Fibroblast of the aortic adventitia (primary cell): Measurements from ENCODE around the gene TACR3. TPM values are rescaled to one million over a fixed set of nuclear protein-coding genes. Genes with fewer than 3 reads are reported as not detected.
"Not testable (repeated sequence)": the region's sequence is repeated elsewhere in the genome, so short reads cannot be mapped to it uniquely, and the experiment has no call there.

Experiments
- DNase-seq: peaks from one replicate; pipeline ENCODE4 v3.0.0-alpha.2; 2010; ENCODE audit warnings: low read depth
- H3K4me3 ChIP-seq: 2 replicates; pipeline ENCODE4 v1.5.1; 2011; ENCODE audit warnings: low read depth, mild to moderate bottlenecking, control low read depth, low read length, moderate library complexity
- total RNA-seq: library from RNA; depleted of rRNA; stranded (reverse); fragments of >200 nt; gene quantifications from 2 replicates; pipeline ENCODE4 v1.2.3, GENCODE V29; 2012; ENCODE audit warnings: low replicate concordance
- TF ChIP-seq, protein P1 (sequence below): IDR thresholded peaks from 2 replicates; pipeline ENCODE4 v1.5.1; 2011; ENCODE audit warnings: mild to moderate bottlenecking, low read length, control low read depth, inconsistent platforms; ENCODE audit not compliant: insufficient read depth

TACR3 gene
- total RNA-seq, 1 donor, result 0.09 TPM

DNA sequence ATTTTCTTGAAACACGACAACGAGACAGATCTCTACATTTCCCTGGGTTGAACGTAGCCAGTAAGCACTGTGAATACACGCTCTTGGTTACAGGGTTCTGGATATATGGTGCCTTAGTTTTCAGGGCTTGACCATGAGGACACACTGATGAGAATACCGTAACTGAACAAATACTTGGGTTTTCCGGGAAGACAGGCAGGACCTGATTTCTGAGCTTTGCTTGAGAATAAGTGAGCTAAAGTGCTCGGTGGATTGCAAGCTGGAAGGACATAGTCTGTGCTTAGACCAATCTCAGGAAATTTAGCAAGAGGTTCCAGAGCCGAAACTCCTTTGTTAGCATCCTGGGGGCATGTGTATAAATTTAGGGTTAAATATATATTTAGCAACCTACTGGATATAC is 876 bp upstream of the TACR3 start:
- DNase-seq, result no peak
- H3K4me3 ChIP-seq, result no peak overlapping the region
- TF ChIP-seq, protein P1, sequence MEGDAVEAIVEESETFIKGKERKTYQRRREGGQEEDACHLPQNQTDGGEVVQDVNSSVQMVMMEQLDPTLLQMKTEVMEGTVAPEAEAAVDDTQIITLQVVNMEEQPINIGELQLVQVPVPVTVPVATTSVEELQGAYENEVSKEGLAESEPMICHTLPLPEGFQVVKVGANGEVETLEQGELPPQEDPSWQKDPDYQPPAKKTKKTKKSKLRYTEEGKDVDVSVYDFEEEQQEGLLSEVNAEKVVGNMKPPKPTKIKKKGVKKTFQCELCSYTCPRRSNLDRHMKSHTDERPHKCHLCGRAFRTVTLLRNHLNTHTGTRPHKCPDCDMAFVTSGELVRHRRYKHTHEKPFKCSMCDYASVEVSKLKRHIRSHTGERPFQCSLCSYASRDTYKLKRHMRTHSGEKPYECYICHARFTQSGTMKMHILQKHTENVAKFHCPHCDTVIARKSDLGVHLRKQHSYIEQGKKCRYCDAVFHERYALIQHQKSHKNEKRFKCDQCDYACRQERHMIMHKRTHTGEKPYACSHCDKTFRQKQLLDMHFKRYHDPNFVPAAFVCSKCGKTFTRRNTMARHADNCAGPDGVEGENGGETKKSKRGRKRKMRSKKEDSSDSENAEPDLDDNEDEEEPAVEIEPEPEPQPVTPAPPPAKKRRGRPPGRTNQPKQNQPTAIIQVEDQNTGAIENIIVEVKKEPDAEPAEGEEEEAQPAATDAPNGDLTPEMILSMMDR, result no peak

DNA sequence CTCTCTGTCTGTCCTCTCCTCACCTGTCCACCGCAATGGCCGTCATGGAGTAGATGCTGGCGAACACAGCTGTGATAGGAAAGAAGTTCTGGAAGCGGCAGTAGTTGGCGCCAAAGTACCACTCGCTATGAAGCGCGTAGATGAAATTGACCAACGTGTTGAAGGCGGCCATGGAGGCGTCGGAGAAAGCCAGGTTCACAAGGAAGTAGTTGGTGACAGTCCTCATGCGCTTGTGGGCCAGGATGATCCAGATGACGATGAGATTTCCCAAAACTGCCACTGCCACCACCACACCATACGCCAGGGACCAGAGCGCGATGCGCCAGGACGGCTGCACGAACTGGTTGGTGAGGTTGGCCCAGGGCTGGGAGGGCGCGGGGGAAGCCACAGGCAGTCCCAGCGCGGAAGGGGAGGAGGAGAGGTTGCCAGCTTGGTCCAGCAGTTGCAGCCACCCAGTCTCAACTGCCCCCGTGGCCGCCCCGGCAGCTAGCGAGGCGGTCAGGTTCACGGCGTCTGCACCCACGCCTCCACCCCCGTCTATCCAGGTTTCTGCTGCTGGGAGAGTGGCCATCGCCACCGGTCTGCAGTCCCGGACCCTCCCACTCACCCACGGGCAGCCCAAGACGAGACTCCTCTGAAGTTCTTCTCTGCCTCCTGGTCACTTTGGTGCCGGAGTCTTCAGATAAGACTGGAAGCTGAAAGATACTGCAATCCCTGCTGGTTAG is 518 bp downstream of the TACR3 start:
- TF ChIP-seq, protein P1, result no peak
- H3K4me3 ChIP-seq, result no peak overlapping the region
- no peak for DNase-seq

DNA sequence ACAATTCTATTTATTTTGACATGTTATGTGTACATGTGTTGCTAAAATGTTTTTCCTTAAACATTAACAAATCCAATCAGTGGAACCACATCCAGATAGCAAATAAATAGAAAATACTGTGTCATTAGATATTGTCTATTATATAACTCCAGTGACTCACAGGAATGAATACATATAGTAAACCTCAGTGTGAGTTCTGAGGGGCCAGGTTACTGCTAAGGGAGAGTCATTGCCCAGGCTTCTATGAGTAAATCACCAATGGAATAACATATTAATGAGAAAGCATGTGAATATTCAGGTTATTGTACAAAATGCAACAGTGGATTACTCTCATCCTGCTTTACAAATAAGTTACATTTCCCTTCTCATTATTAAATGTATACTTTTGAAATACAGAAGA is 27.2 kb downstream of the TACR3 start:
- TF ChIP-seq, protein P1, result no peak
- no peak for DNase-seq
- no peak overlapping the region for H3K4me3 ChIP-seq

DNA sequence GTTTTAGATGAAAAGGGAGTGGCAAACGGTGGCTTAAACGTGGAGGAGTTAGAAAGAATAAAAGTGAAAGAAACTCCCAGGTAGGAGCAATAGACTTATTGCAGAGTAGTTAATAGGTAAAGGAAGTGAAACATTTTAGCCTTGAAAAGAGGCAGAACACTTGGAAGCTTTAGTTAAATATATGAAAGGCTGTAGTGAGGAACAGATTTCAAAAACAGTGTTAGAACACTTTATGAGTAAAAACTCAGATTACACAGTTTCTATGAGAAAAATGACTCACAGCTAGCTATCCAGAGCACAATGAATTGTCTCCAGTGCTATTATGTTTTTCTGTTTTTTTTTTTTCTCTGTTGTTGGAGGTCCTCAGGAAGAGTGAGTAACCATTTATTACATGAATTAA is 45.8 kb downstream of the TACR3 start:
- TF ChIP-seq, protein P1, result no peak
- no peak for DNase-seq
- H3K4me3 ChIP-seq, result no peak overlapping the region

DNA sequence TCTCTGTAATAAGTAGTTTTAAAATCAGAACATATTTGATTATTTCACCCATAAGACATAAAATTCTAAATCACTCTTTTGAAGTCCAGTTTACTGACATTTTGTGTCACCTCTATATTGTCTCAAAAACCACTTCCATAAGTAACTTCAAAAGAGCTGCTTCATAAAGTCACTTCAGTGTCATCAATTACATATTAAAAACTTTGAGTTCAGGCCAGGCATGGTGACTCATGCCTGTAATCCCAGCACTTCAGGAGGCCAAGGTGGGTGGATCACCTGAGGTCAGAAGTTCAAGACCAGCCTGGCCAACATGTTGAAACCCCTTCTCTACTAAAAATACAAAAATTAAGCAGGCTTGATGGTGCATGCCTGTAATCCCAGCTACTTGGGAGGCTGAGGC is 53.0 kb downstream of the TACR3 start:
- not testable (repeated sequence) for DNase-seq, H3K4me3 ChIP-seq

DNA sequence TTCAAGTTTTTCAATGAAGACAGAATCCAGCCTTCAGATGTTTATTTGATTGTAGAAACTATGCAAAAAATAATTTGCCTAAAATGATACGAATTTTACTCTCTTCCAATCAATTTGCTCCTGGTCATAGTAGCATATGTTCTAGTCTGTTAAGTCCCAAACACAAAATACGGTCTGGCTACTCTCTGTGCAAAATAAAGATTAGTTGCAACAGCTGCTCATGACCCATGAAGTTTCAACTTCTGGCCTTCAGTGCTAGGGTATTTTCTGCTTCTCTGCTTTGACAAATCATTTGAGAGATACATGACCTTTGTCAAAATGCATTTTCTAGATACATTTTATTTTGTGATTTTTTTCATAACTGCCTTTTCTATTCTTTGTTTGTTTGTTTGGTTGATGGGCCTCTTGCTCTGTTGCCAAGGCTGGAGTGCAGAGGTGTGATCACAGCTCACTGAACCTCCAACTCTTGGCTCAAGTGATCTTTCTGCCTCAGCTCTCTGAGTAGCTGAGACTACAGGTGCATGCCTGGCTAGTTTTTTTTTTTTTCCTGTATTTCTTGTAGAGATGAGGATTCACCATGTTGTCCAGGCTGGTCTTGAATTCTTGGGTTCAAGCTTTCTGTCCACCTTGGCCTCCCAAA is 55.2 kb downstream of the TACR3 start:
- DNase-seq, result no peak

DNA sequence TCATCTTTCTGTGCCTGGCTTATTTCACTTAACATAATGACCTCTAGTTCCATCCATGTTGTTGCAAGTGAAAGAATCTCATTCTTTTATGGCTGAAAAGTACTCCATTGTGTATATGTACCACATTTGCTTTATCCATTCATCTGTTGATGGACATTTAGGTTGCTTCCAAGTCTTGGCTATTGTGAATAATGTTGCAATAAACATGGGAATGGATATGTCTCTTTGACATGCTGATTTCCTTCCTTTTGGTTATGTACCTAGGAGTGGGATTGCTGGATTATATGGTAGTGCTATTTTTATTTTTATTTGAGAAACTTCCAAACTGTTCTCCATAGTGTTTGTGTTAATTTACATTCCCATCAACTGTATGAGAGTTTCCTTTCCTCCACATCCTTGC is 71.2 kb downstream of the TACR3 start:
- no peak overlapping the region for H3K4me3 ChIP-seq
- TF ChIP-seq, protein P1, result no peak
- no peak for DNase-seq

More for the DNA sequence above, 55.2 kb downstream of the TACR3 start:
- no peak overlapping the region for H3K4me3 ChIP-seq
- TF ChIP-seq, protein P1, result no peak
